Activated T-helper 9 cell treated with anti-CD3 and anti-CD28 coated beads, Interleukin-2, amount 50 U/mL, for 16 hours (primary cell): ENCODE results near the gene ZSCAN5A.
"Not testable (repeated sequence)": the region's sequence is repeated elsewhere in the genome, so short reads cannot be mapped to it uniquely, and the experiment has no call there.

Experiments used
- DNase-seq: peaks from one replicate; pipeline ENCODE4 v3.0.0-alpha.2; 2020; ENCODE audit warnings: low read depth

Gene ZSCAN5A

DNA sequence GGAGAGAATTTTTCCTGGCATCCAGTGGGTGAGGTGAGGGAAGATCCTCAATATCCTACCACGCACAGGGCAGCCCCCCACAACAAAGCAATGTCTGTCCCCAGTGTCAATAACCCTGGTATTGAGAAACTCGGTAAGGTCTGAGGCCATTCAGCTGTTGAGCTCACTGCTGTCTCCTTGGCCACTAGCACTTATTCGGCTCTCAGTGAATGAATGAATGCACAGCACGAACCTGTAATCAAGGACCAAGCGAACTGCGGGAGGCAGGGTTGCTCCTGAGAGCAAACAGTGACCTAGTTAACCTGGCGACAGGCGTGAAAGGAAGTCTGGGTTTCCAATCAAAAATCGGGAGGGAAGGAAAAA, 640 bp downstream of the ZSCAN5A start:
- DNase-seq: no peak

DNA sequence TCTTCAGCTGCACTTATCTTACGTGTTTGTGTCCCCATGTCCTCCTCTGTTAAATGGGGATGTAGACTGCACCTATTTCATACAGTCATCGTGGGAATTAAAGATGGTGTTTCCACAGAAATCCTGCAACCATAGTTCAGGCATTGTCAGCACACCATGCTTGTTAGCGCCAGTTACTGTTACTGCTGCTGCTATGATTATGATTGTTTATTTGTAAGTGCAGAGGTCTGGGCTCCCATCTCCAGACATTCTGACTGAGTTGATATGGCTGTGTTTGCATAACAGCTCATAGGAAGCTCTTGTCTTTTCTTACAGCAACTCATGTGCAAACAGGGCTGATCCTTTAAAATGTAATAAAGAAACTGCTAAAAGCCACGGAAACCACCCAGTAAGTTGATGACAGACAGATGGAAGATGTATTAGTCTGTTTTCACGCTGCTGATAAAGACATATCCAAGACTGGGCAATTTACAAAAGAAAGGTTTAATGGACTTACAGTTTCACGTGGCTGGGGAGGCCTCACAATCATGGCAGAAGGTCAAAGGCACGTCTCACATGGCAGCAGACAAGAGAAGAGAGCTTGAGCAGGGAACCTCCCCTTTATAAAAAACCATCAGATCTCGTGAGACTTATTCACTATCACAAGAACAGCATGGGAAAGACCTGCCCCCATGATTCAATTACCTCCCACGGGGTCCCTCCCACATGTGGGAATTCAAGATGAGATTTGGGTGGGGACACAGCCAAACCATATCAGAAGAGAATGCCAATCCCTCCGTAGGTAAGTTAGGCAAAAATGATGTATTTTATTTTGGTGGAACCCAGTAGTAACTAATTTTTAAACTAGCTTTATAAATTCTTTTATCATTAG, 1.6 kb downstream of the ZSCAN5A start:
- no peak for DNase-seq

DNA sequence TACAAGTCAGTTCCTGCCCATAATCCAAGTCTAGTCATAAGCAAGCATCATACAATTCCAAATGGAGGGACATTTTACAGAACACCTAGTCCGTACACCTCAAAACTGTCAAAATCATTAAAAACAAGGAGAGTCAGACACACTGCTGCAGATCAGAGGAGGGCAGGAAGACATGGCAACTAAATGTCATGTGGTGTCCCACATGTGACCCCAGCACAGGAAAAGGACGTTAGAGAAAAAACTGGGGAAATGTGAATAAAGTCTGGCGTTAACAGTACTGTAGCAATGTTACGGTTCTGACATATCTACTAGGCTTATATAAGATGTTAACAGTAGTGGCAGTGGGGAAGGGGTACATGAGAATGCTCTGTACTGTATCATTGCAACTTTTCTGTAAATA, 2.3 kb downstream of the ZSCAN5A start:
- DNase-seq: no peak

DNA sequence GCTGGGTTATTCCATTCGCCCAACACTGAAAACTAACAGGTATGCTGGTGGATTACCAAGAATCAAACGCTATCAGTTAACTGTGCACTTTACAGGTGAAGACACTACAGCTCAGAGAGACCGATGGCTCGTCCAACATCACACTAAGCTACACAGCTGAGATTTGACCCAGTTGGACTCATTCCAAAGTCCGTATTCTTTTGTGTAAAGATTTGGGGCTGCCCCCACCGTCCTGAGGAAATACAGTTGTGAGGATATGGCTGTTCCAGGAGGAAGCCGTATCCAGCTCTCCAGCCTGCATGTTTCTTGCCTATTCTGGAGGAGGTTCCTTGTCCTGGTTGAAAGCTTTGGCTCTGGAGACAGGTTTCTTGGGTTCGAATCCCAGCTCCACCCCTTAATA, 4.2 kb downstream of the ZSCAN5A start:
- no peak for DNase-seq

DNA sequence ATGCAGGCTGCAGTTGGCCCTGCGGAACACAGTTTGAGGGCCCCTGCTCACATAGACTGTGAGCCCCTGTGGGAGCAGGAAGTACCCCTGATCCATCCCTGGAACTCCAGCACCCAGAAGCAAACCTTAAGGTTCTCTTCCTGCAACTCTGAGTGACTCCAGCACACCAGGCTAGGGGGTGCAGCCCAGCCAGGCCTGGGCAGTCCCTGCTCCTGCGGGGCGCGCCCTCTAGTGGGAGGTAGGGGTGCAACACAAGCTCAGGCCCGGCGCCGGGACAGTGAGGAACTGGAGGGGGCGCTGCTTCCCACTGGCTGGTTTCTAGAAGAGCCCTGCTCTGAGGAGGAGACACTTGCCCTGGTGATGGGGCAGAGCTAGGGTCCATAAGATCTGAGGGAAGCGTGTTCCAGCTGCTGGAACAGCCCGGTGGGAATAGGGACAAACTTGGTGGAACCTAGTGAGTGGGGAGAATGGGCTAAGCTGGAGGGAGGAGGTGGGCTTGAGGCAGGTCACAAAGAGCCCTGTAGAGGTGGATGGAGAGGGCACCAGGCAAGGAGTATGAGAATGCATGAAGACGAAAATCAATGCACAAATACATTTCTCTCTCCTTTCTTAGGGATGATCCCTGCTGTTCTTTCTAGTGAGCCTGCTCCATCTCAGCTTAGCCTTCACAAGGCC, 5.0 kb downstream of the ZSCAN5A start:
- peak; percentile 32 for DNase-seq

DNA sequence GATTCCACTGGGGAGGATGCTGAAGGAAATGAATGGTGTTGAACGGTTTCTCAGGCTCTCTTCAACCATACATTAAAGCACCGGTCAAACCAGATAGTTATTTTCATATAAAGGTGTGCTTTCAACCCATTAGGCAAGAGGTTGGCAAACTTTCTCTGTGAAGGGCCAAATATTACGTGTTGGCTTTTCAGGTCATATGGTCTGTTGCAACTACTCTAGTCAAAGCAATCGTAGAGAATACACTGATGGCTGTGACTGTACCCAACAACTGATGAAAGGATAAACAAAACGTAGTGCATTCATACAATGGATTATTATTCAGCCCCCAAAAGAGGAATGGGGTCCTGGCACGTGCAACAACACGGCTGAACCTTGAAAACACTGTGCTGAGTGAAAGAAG, 5.8 kb downstream of the ZSCAN5A start:
- no peak for DNase-seq

DNA sequence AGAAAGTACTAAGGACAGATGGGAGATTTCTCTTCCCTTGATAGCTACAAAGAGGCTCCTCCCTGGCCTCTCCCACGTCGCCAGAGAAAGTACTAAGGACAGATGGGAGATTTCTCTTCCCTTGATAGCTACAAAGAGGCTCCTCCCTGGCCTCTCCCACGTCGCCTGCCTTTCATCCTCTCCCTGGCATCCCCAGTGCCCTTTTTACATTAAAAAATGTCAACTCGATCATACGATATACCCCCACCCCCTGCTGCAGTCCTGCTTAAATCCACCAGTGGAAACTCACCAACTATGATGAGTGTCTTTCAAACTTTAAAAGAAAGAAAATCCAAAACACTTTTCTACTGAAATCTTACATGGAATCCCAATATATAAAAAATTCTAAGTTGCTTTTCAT, 7.6 kb downstream of the ZSCAN5A start:
- DNase-seq: not testable (repeated sequence)

DNA sequence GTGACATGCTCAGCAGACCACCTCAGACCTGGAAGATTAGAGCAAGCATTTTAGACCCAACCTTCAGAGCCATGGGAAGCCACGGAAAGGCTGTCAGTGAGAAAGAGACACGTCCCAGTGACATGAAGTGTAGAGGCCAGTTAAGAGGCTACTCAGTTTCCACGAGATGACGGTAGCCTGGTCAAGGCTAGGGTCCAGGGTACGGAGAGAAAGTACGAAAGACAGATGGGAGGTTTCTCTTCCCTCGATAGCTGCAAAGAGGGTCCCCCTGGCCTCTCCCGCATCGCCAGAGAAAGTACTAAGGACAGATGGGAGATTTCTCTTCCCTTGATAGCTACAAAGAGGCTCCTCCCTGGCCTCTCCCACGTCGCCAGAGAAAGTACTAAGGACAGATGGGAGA, 8.6 kb downstream of the ZSCAN5A start:
- no peak for DNase-seq

DNA sequence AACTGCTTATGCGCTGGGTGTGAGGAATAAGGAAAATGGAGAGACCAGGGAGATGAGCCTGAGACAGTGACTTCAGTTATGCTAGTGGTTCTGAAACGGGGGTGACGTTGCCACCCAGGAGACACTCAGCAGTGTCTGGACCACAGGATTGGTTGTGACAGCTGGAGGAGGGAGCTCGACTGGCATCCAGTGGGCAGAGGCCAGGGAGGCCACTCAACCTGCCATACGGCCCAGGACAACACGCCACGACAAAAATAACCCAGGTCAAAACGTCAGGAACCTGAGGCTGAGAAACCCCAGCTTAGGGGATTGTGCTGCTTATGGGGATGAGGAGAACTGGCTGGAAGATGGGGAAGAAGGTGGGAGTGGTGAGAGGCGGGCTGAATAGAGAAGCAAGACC, 10.4 kb downstream of the ZSCAN5A start:
- no peak for DNase-seq

DNA sequence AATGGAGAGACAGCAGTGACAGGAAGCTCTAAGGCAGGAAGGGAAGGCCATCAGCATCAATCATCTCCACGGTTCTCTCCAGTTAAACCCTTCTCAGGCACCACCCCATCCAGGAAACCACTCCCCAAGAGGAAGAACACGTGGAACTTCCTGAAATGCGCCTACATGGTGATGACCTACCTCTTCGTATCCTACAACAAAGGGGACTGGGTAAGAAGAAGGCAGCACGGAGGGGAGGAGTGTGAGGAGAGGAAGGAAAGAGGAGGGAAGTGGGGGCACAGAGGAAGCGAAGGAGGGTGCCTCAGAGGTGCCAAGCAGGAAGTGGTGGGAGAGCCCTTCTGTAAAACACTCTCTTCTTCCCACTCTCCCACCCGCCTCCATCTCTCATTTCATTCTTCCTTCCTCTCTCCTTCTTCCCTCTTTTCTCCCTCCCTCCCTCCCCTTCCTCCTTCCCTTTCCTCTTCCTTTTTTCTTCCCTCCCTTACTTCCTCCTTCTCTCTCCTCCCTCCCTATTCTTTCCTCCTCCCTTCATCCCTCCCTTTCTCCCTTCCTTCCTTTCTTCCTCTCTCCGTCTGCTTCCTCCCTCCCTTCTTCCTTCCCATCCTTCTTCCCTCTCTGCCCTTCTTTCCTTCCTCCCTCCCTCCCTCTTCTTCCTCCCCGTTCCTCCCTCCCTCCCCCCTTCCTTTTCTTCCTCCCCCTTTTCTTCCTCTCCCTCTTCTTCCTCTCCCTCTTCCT, 12.6 kb downstream of the ZSCAN5A start:
- DNase-seq: no peak

DNA sequence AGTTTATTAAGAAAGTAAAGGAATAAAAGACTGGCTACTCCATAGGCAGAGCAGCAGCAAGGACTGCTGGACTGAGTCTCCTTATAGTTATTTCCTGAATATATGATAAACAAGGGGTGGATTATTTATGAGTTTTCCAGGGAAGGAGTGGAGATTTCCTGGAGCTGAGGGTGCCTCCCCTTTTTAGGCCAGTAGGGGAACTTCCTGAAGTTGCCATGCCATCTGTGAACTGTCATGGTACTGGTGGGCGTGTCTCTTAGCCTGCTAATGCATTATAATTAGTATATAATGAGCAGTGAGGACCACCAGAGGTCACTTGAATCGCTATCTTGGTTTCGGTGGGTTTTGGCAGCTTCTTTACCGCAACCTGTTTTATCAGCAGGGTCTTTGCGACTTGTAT, 13.5 kb downstream of the ZSCAN5A start:
- DNase-seq: no peak

DNA sequence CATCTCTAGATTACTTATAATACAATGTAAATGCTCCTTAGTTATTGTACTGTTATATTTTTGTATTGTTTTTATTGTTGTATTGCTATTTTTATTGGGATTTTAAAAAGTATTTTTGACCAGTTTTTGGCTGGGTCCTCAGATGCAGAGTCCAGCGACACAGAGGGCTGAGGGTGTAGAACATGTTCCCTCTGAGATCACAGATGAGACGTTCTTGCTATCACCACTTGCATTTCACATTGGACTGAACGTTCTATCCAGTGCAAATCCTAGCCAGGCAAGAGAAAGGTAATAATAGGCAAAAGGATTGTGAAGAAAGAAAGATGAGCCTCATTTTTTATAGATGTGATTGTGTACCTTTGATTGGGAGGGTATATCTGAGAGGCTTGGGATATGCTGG, 15.0 kb downstream of the ZSCAN5A start:
- no peak for DNase-seq

DNA sequence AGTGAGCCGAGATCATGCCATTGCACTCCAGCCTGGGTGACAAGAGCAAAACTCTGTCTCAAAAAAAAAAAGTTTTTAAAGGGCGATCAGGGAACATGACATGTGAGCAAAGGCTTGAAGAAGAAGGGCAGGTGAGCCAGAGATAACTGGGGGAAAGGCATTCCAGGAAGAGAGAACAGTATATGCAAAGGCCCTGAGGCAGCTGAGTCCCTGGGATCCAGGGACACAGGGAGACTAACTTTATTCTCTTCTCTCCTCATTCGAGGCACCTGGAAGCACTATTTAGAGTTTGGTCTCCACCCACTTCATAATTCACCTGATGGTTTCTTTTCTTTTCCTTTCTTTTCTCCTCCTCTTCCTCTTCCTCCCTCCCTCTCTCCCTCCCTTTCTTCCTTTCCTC, 17.6 kb downstream of the ZSCAN5A start:
- no peak for DNase-seq

DNA sequence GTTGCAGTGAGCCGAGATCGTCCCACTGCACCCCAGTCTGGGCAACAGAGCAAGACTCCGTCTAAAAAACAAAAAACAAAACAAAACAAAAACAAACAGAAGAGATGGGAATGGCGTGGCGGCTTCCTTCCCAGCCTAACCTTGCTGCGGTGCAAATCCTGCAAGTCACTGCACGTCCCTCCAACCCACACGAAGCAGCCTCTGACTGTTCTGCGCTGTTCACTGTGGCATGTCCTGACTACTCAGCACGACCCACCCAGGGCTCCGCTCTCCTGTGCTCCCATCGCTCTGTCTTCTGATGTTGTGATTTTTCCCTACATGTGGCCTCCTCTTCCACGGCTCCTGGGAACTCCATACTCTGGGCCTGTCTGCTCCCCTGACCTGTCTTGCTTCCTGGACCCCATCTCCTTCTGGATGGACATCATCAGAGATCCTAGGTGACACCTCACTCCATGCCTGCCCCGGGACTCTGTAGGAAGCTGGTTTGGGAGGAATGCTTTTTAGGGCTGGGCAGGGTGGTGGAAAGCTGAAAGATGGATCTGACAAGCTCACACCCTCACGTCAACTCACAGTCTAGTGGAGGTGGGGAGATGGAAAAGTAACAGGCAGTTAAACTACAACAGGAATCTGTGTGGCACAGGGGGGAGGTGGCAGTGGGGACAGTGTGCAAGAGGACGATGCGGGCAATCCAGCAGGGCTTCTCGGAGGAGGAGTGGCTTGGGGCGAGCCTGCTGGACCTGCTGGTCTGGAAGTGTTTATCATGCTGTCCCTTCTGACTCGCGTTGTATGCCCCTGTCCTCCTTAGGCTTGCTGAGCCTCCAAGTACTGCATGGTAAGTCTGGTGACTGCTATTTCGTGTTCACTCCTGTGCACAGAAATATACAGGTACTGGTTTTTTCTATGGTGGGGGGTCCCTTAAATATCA, 18.8 kb downstream of the ZSCAN5A start:
- no peak for DNase-seq

DNA sequence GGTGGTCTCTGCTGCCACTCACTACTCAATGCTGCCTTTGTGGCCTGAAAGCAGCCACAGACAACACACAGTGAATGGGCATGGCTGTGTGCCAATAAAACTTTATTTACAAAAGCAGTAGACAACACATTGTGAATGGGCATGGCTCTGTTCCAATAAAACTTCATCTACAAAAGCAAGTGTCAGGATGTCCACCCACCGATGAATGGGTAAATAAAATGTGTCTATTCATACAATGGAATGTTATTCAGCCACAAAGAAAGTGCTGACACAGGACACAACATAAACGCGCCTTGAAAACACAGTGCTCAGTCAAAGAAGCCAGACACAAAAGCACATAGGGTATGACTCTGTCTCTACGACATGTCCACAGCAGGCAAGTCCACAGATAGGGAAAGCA, 20.1 kb downstream of the ZSCAN5A start:
- no peak for DNase-seq

DNA sequence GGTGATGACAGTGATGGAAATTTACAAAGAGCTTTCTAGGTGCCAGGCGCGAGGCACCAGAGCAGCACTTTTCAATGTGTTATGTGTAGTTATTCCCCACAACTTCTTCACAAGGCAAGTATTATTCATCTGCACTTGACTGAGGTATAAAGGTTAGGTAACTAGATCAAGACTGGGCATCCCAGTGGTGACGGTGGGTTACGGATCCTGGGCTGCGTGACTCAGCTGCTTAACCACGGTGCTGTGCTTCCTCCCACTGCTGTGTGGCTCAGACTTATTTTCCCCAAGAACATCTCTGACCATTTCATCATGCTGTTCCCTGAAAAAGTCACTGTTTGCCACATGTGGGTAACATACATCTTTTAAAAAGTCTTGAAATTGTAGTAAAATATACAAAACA, 22.8 kb downstream of the ZSCAN5A start:
- no peak for DNase-seq

DNA sequence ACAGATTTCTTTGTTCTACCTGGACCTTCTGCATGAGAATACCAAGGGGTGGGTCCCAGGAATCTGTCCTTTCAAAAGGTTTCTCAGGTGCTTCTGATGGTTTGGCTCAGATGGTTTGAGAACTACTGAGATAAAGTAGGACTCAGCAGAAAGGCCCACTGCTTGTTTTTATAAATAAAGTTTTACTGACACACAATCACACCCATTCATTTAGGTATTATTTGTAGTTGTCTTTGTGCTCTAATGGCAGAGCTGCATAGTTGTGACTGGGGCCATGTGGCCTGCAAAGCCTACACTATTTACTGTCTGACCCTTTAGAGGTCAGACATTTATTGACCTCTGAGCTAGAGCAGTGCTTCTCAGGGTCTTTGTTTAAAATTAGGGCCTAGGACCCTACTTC, 24.5 kb downstream of the ZSCAN5A start:
- no peak for DNase-seq

DNA sequence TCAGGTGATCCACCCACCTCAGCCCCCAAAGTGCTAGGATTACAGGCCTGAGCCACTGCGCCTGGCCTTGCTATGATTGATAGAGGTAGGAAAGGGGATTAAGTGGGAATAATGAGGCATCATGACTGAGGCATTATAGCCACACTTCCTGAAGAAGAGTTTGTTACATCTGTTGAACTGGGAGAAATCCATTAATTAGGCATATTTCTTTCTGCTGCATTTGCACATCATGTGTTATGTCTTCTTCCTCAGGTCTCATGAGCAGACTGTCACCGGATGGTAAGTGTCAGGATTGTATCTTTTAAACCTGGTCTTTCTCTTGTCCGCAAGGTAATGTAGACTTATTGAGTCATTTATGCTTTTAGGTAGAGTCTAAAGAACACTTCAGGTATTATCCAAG, 29.9 kb downstream of the ZSCAN5A start:
- DNase-seq: no peak

DNA sequence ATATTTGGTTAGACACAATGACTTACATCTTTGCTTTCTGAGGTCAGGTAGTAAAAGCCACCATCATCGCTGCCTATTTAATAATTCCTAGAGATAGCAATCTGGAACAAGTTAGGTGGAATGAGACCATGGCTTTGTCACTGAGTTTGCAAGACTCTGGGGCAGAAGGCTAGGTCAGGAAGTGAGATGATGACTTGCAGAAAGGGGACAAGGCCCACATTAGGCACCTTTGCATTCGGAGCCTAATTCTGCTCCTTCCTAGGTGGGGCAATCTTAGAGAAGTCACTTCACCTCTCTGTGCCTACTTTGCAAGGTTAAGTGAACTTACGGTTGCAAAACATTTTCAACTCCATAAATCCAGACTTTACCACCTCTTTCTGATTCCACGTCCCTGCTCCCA, 31.8 kb downstream of the ZSCAN5A start:
- no peak for DNase-seq

DNA sequence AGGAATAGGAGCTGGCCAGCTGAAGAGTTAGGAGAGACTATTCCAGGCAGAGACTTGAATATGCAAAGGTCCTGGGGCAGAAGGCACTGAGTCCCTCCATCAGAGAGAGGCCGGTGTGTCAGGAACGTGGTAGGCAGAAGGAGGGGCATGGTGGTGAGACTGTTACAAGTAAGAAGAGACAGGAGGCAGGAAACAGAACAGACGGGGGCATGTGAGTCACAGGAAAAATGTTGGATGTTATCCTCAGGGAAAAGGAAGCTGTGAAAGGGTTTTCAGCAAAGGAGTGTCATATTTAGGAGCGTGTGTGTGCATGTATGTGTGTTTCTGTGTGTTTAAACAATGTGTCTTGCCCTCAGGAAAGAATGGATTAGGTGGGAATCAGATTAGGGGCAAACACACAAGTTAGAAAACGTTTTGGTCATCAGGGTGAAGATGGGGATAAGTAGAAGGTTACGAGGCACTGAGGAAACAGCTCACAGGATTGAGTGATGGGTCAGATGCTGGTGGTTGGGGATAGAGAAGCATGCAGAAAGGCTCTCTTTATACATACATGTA, 41.0 kb downstream of the ZSCAN5A start:
- no peak for DNase-seq

DNA sequence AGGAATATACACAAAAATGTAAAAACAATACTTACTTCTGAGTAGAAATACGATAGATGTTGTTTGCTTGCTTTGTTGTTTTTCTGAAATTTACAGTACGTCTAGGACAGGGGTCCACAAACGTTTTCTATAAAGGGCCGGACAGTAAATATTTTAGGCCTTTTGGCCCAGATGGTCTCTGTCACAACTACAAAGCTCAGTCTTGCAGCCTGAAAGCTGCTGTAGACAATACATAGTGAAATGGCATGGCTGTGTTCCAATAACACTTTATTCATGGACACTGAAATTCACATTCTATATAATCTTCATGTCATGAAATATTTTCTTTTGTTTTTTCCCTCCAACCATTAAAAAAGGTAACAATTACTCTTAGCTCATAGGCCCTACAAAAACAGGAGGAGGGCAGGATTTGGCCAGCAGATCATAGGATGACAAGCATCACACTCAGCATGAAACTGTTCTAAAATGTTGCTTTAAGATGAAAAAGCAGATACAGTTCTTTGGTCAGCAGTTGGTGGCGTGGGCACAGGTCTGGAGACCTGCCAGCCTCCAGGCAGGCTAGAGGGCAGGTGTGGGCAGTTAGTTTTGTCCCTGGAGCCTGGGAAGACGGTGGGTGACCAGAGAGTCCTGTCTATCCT, 42.4 kb downstream of the ZSCAN5A start, which contains the start of gene EDDM13:
TSS of gene EDDM13 (plus strand) at position 588 of the 638 bp plus-strand sequence. CDS start 87 bp downstream, outside the sequence.
- DNase-seq: no peak
